GM23338 (cell line): Measurements from ENCODE around the gene RIPOR3. TPM values are rescaled to one million over a fixed set of nuclear protein-coding genes. Genes with fewer than 3 reads are reported as not detected.

Source experiments
- ATAC-seq: fragments of 200-7000 bp; cut with Tn5 transposase; 3 replicates; pipeline ENCODE4 v1.9.1; 2020
- DNase-seq: peaks from one replicate; pipeline ENCODE4 v3.0.0-alpha.2; 2015; ENCODE audit warnings: low spot score
- H2AFZ ChIP-seq: fragments of 200-600 bp; sonication (generic); 2 replicates; pipeline ENCODE4 v1.8.0; 2016; ENCODE audit warnings: antibody characterized with exemption, mild to moderate bottlenecking, moderate library complexity
- H3F3A ChIP-seq: fragments of 200-600 bp; sonication (generic); replicated peaks from 2 replicates; pipeline ENCODE4 v1.8.0; 2017; ENCODE audit warnings: antibody characterized with exemption, mixed run types, low read depth
- H3K27ac ChIP-seq: fragments of 200-600 bp; sonication (generic); 2 replicates; pipeline ENCODE4 v1.6.1; 2016; ENCODE audit warnings: low read depth
- H3K27me3 ChIP-seq: fragments of 200-600 bp; sonication (generic); 2 replicates; pipeline ENCODE4 v1.8.0; 2016; ENCODE audit warnings: mild to moderate bottlenecking, mixed run types, moderate library complexity; ENCODE audit not compliant: insufficient read depth
- H3K36me3 ChIP-seq: fragments of 200-600 bp; sonication (generic); 2 replicates; pipeline ENCODE4 v1.8.0; 2016; ENCODE audit warnings: mild to moderate bottlenecking; ENCODE audit not compliant: insufficient read depth
- H3K4me1 ChIP-seq: fragments of 200-600 bp; sonication (generic); 2 replicates; pipeline ENCODE4 v1.8.0; 2016; ENCODE audit warnings: mild to moderate bottlenecking, moderate library complexity; ENCODE audit not compliant: insufficient read depth
- H3K4me2 ChIP-seq: fragments of 200-600 bp; sonication (generic); 2 replicates; pipeline ENCODE4 v1.7.1; 2017; ENCODE audit warnings: mixed run types
- H3K4me3 ChIP-seq: fragments of 200-600 bp; sonication (generic); 2 replicates; pipeline ENCODE4 v1.6.1; 2016; ENCODE audit warnings: mixed run types
- H3K79me2 ChIP-seq: fragments of 200-600 bp; sonication (generic); replicated peaks from 2 replicates; pipeline ENCODE4 v1.8.0; 2017; ENCODE audit warnings: mild to moderate bottlenecking; ENCODE audit not compliant: insufficient read depth
- H3K9me2 ChIP-seq: fragments of 200-600 bp; sonication (generic); 2 replicates; pipeline ENCODE4 v1.8.0; 2017; ENCODE audit not compliant: insufficient read depth
- H4K20me1 ChIP-seq: fragments of 200-600 bp; sonication (generic); replicated peaks from 2 replicates; pipeline ENCODE4 v1.8.0; 2017; ENCODE audit warnings: mild to moderate bottlenecking; ENCODE audit not compliant: insufficient read depth
- H3K27ac Mint-ChIP-seq: 2 replicates; pipeline ENCODE4 v1.8.0; 2020; ENCODE audit warnings: inconsistent platforms, mild to moderate bottlenecking, moderate library complexity, mixed read lengths
- H3K27me3 Mint-ChIP-seq: 3 replicates; pipeline ENCODE4 v1.8.0; 2022; ENCODE audit warnings: low read depth, mild to moderate bottlenecking, moderate library complexity, mixed read lengths, inconsistent platforms; ENCODE audit not compliant: insufficient read depth, poor library complexity
- H3K36me3 Mint-ChIP-seq: 3 replicates; pipeline ENCODE4 v1.8.0; 2021; ENCODE audit warnings: low read depth, mild to moderate bottlenecking, inconsistent platforms, moderate library complexity, mixed read lengths
- H3K4me1 Mint-ChIP-seq: 3 replicates; pipeline ENCODE4 v1.8.0; 2020; ENCODE audit warnings: mild to moderate bottlenecking, inconsistent platforms, mixed read lengths
- H3K4me3 Mint-ChIP-seq: 3 replicates; pipeline ENCODE4 v1.8.0; 2021; ENCODE audit warnings: moderate library complexity, mild to moderate bottlenecking, inconsistent platforms, mixed read lengths
- H3K9me3 Mint-ChIP-seq: 3 replicates; pipeline ENCODE4 v1.8.0; 2020; ENCODE audit warnings: moderate library complexity, mild to moderate bottlenecking, inconsistent platforms, mixed read lengths
- CREB1 ChIP-seq: fragments of 250-450 bp; sonication (Bioruptor Pico); IDR thresholded peaks from 2 replicates; pipeline ENCODE4 v1.5.0; 2020; ENCODE audit warnings: low read depth, mild to moderate bottlenecking, moderate library complexity
- CTCF ChIP-seq, 2 experiments: fragments of 200-600 bp in 1 of 2; sonication (generic) in 1 of 2; conservative IDR thresholded peaks; 2 replicates each; pipeline versions ENCODE4 v1.5.1 to v1.6.1; 2016 to 2017; ENCODE audit warnings: antibody characterized with exemption in 2 of 2, low read depth in 2 of 2, mild to moderate bottlenecking in 2 of 2, moderate library complexity in 1 of 2
- ETS1 ChIP-seq: IDR thresholded peaks from 2 replicates; pipeline ENCODE4 v1.6.1; 2016; ENCODE audit warnings: antibody characterized with exemption
- EZH2 ChIP-seq: fragments of 200-600 bp; sonication (generic); IDR thresholded peaks from one replicate; pipeline ENCODE4 v1.8.0; 2017; ENCODE audit warnings: antibody characterized with exemption, mild to moderate bottlenecking, low read depth; ENCODE audit not compliant: unreplicated experiment
- EZH2phosphoT487 ChIP-seq: fragments of 200-600 bp; sonication (generic); IDR thresholded peaks from one replicate; pipeline ENCODE4 v1.8.1; 2018; ENCODE audit warnings: antibody characterized with exemption; ENCODE audit not compliant: unreplicated experiment
- JUNB ChIP-seq: IDR thresholded peaks from one replicate; pipeline ENCODE4 v1.6.1; 2016; ENCODE audit warnings: antibody characterized with exemption; ENCODE audit not compliant: unreplicated experiment
- NANOG ChIP-seq: IDR thresholded peaks from 2 replicates; pipeline ENCODE4 v1.6.1; 2016; ENCODE audit warnings: antibody characterized with exemption, borderline replicate concordance
- POLR2AphosphoS5 ChIP-seq: IDR thresholded peaks from 2 replicates; pipeline ENCODE4 v1.6.1; 2016; ENCODE audit warnings: antibody characterized with exemption, low read depth
- REST ChIP-seq: IDR thresholded peaks from one replicate; pipeline ENCODE4 v1.6.1; 2018; ENCODE audit warnings: antibody characterized with exemption; ENCODE audit not compliant: unreplicated experiment
- STAT1 ChIP-seq: IDR thresholded peaks from one replicate; pipeline ENCODE4 v1.6.1; 2016; ENCODE audit warnings: antibody characterized with exemption; ENCODE audit not compliant: unreplicated experiment
- ZNF114 ChIP-seq: fragments of 250-450 bp; sonication (Bioruptor Pico); IDR thresholded peaks from 2 replicates; pipeline ENCODE4 v1.5.0; 2020; ENCODE audit warnings: mild to moderate bottlenecking, moderate library complexity
- ZNF331 ChIP-seq: fragments of 250-450 bp; sonication (Bioruptor Pico); IDR thresholded peaks from 2 replicates; pipeline ENCODE4 v1.5.0; 2020; ENCODE audit warnings: low read depth, mild to moderate bottlenecking, moderate library complexity
- ZNF462 ChIP-seq: fragments of 250-450 bp; sonication (Bioruptor Pico); IDR thresholded peaks from 2 replicates; pipeline ENCODE4 v1.5.0; 2020; ENCODE audit warnings: mild to moderate bottlenecking, moderate library complexity
- polyA plus RNA-seq: library from polyadenylated mRNA; unstranded; fragments of >200 nt; fragmentation: Nextera tagmentation; extraction: Ambion mirVana; gene quantifications from 2 replicates; pipeline ENCODE4 v1.2.1, GENCODE V29; 2016
- total RNA-seq: library from RNA; depleted of rRNA; stranded (reverse); fragments of >200 nt; shearing (Covaris generic); gene quantifications from 2 replicates; pipeline ENCODE4 v1.2.3, GENCODE V29; 2014

Gene RIPOR3
- total and polyA plus RNA-seq, 2 experiments from 2014 or later, result 4.9 to 6.3 TPM

- no peak overlapping the region; the same call in 1 of the 2 replicates for H3K27ac Mint-ChIP-seq
- Histone ChIP-seq H3K9me2 (no peaks in the 10 kb centered on the region), H3K79me2 (peaks cover 4% of the 10 kb centered on the region; the same call in 1 of the 2 replicates), H3K4me2 (no peak overlapping the region), H2AFZ (no peak overlapping the region), H3F3A (no peaks in the 10 kb centered on the region), H3K27ac (no peak overlapping the region), H3K36me3 (no peaks in the 10 kb centered on the region), H3K4me3 (no peak overlapping the region), H3K27me3 (no peaks in the 10 kb centered on the region), H3K4me1 (no peaks in the 10 kb centered on the region), H4K20me1 (no peaks in the 10 kb centered on the region; the same call in 1 of the 2 replicates)
- H3K9me3 Mint-ChIP-seq, result no peaks in the 10 kb centered on the region
- peaks cover 15% of the 10 kb centered on the region for H3K36me3 Mint-ChIP-seq
- ATAC-seq (no peak), DNase-seq (no peak)
- no peak overlapping the region for H3K4me3 Mint-ChIP-seq
- no peaks in the 10 kb centered on the region; the same call in 2 of the 3 replicates for H3K4me1 Mint-ChIP-seq
- TF ChIP-seq EZH2phosphoT487, result no peak
- no peak for TF ChIP-seq STAT1
- no peak for TF ChIP-seq EZH2
- no peak for TF ChIP-seq POLR2AphosphoS5
- TF ChIP-seq JUNB, result no peak
- TF ChIP-seq CTCF (conservative IDR thresholded peaks at IDR 0.05; ENCODE audit: low read depth in 2 of 2), result no peak
- TF ChIP-seq ZNF462 (CRISPR knock-in tag), result no peak
- no peak for TF ChIP-seq ZNF114 (CRISPR knock-in tag)
- no peak for TF ChIP-seq CREB1 (CRISPR knock-in tag)
- TF ChIP-seq ZNF331 (CRISPR knock-in tag), result no peak
- TF ChIP-seq REST, result no peak
- TF ChIP-seq ETS1, result no peak
- no peak for TF ChIP-seq NANOG
- H3K27me3 Mint-ChIP-seq, result no peaks in the 10 kb centered on the region
These were observed 128.0 kb downstream of the RIPOR3 start for GRCh38 chr20:50563133-50563944.
